Dedifferentiated amniotic fluid mesenchymal stem cell (primary cell): ENCODE measurements around the gene SPRED1.

Source experiments
- DNase-seq: peaks from one replicate; pipeline ENCODE4 v3.0.0-alpha.2; 2016; ENCODE audit errors: extremely low spot score

Gene SPRED1

DNA sequence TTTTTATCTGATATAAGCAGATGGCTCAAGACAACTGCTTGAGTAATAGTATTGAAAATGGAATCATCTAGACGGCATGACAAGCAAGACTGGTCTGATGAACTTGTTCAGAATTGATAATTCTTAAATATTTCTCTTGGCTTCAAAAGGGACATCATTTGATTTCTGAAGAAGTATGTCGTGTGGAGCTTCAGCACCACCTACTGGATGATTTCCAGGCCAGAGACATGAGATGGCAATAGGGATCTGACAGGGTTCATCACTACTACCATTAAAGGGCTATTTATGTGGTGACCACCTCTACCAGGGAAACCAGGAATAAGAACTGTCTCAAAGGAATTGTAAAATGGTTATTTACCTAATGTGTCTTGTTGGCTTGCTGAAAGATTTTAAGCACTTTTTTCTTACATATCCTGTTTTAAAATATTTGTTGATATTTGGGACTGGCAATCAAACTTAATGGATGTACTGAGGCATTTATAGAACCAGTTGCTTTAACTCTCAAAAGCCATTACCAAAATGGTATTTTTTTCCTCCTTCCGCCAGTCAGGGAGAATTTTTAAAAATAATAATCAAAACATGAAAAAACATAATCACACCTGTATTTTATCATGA, 101.8 kb downstream of the SPRED1 start:
- peak; percentile 72 for DNase-seq

DNA sequence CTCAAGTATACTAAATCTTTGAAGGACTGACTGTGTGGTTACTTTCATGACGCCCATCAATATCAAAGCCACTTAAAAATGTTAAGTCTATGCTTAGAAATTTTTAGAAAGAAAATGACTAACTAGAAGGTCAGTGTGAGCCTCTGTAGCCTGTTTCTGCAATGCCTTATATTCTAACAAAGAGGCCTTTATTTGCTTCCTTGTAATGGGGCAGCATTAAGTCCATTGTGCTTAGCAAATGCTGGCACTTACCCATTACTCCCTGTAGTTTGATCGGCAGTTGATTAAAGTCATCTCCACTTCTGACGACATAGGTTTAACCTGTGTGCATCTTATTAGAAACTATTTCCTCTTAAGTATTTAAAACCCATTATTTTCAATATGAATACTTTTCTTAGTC, 109.7 kb downstream of the SPRED1 start:
- DNase-seq: no peak

DNA sequence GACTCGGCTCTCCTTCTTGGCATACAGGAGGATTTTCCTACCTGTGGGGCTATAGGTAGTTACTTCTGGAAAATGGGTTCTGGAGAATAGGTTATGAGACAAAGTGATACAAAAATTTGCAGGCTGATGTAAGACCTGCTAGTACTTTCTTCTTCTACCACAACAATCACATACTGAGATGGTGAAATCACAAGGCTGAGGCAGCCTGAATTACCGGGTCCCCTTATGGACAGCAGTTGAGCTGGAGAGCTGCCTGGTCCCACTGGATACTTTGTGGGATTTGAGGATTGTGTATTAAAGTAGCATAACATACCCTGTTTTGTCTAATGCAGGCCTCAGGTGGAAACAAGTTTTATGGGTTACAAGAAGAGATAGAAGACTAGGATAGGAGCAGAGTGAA, 114.8 kb downstream of the SPRED1 start:
- peak; percentile 30 for DNase-seq

GRCh38 chr15:38369936-38370478, 117.4 kb downstream of the SPRED1 start:
- DNase-seq: no peak

DNA sequence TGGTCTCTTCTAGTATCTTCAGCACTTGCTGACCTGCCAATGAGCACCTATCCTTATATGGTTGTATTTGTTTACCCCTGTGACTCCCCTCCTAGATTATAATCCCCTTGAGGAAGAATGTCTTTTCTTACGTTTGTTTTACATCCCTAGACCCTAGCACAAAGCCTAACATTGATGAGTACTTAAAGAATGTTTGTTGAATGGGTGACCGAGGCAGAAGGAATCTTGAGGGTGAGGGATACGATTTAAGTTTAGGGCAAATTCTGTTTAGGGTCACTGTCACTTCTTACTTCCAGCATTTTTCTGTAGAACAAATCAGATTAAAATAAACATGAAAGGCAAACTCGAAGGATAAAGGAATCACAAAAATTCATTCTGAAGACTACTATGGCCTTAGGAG, 120.4 kb downstream of the SPRED1 start:
- DNase-seq: no peak

- no peak for DNase-seq
These were observed 121.4 kb downstream of the SPRED1 start for GRCh38 chr15:38374029-38374428.

GRCh38 chr15:38374556-38374955, 121.9 kb downstream of the SPRED1 start:
- DNase-seq: no peak

GRCh38 chr15:38376081-38376480, 123.4 kb downstream of the SPRED1 start:
- DNase-seq: no peak

GRCh38 chr15:38377636-38378035, 125.0 kb downstream of the SPRED1 start:
- no peak for DNase-seq

DNA sequence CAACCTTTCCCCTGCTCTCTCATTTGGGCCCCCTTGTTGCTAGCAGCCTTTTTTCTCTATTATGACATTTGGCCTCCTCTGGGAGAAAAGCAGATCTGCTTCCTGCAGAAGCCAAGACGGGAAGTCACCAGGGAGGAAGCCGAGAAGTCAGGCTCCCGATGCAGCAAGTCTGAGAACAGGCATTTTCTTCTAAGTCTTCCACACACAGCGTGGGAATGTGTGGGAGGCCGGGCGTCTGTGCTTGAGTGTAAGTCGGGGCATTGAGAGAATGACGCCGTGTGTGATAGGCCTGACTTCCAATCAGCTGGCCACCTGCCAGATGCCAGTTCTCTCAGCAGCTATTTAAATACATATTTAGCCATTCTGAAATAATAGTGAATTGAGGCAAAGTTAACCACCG, 125.5 kb downstream of the SPRED1 start:
- no peak for DNase-seq

GRCh38 chr15:38389924-38390542, 137.4 kb downstream of the SPRED1 start:
- peak; percentile 37 for DNase-seq

- DNase-seq: no peak
These were observed 138.6 kb downstream of the SPRED1 start for GRCh38 chr15:38391191-38391590.

GRCh38 chr15:38398134-38398533, 145.5 kb downstream of the SPRED1 start:
- peak; percentile 22 for DNase-seq

- DNase-seq: no peak
These were observed 148.5 kb downstream of the SPRED1 start for GRCh38 chr15:38401106-38401505.

DNA sequence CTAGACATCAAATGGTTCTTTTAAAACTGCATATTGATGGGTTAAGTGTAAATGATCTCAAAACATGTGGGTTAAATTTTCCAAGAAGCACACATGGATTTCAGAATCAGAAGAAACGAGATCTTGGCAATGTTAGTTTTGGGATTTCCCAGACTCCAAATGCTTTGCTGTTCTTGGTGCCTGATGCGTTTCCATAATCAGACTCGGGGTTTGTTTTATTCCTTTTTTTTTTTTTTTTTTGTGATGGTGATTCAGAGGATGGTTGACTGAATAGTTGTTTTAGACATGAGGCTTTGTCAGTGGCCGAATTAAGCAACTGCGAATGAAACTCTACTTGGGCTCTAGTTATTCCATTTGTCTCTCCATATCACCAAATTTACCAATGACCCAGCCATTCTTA, 149.1 kb downstream of the SPRED1 start:
- no peak for DNase-seq

GRCh38 chr15:38406436-38406835, 153.8 kb downstream of the SPRED1 start:
- no peak for DNase-seq
